SJCRH30 (cell line): ENCODE results near the gene EFEMP1. TPM values are rescaled to one million over a fixed set of nuclear protein-coding genes. Genes with fewer than 3 reads are reported as not detected.

Experiments
- DNase-seq, 2 experiments: peaks; one replicate each; pipeline ENCODE4 v3.0.0-alpha.2; 2015 to 2020
- H3K27ac ChIP-seq: fragments of 250-450 bp; sonication (Bioruptor Pico); 2 replicates; pipeline ENCODE4 v1.5.1; 2020; ENCODE audit warnings: mild to moderate bottlenecking, moderate library complexity
- H3K27me3 ChIP-seq: fragments of 250-450 bp; sonication (Bioruptor Pico); 2 replicates; pipeline ENCODE4 v1.5.1; 2020; ENCODE audit warnings: mild to moderate bottlenecking, moderate library complexity
- H3K36me3 ChIP-seq: fragments of 250-450 bp; sonication (Bioruptor Pico); 2 replicates; pipeline ENCODE4 v1.5.1; 2020; ENCODE audit warnings: mild to moderate bottlenecking, moderate library complexity
- H3K4me1 ChIP-seq: fragments of 250-450 bp; sonication (Bioruptor Pico); 2 replicates; pipeline ENCODE4 v1.5.1; 2020; ENCODE audit warnings: mild to moderate bottlenecking, moderate library complexity
- H3K4me3 ChIP-seq: fragments of 250-450 bp; sonication (Bioruptor Pico); 2 replicates; pipeline ENCODE4 v1.5.1; 2020; ENCODE audit warnings: mild to moderate bottlenecking, moderate library complexity
- H3K9me3 ChIP-seq: fragments of 250-450 bp; sonication (Bioruptor Pico); replicated peaks from 2 replicates; pipeline ENCODE4 v1.5.1; 2020; ENCODE audit warnings: mild to moderate bottlenecking, moderate library complexity
- total RNA-seq: library from RNA; depleted of rRNA; stranded (reverse); fragments of >200 nt; shearing (Covaris generic); gene quantifications from 2 replicates; pipeline ENCODE4 v1.2.3, GENCODE V29; 2014

Gene EFEMP1
- total RNA-seq, 1 experiment from 2014 or later = 0.06 TPM

DNA sequence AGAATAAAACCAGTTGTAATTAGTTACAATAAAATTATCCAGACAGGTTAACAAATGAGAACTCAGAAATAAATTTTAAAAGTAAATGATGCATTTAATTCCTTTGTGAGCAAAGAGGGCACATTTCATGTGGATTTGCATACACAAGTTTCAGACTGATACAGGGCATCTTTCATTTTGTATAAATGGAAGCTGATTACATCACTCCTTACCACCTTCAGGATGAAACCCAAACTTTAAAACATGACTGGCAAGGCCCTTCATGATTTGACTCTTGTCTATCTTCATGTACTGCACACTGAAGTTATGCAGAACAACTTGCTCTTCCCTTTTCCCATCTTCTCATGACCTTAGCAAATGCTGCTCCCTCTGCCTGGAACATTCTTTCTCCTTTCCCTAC, 26.9 kb downstream of the EFEMP1 start:
- no peak for DNase-seq
- Histone ChIP-seq H3K4me3 (no peak overlapping the region), H3K36me3 (no peaks in the 10 kb centered on the region), H3K4me1 (no peaks in the 10 kb centered on the region), H3K27me3 (no peaks in the 10 kb centered on the region), H3K27ac (no peak overlapping the region), H3K9me3 (no peaks in the 10 kb centered on the region)

- H3K27me3 ChIP-seq = no peaks in the 10 kb centered on the region
- no peak for DNase-seq
- no peaks in the 10 kb centered on the region for H3K36me3 ChIP-seq
- H3K4me1 ChIP-seq = no peaks in the 10 kb centered on the region
- no peaks in the 10 kb centered on the region for H3K9me3 ChIP-seq
- H3K4me3 ChIP-seq = no peak overlapping the region
- no peak overlapping the region for H3K27ac ChIP-seq
Observed at GRCh38 chr2:55894720-55895119, 28.9 kb downstream of the EFEMP1 start.

- H3K36me3 ChIP-seq = no peaks in the 10 kb centered on the region
- H3K27me3 ChIP-seq = no peaks in the 10 kb centered on the region
- H3K9me3 ChIP-seq = no peaks in the 10 kb centered on the region
- no peaks in the 10 kb centered on the region for H3K4me1 ChIP-seq
- no peak for DNase-seq
- H3K4me3 ChIP-seq = no peak overlapping the region
- H3K27ac ChIP-seq = no peak overlapping the region
Observed at GRCh38 chr2:55891671-55892094, 31.9 kb downstream of the EFEMP1 start.

DNA sequence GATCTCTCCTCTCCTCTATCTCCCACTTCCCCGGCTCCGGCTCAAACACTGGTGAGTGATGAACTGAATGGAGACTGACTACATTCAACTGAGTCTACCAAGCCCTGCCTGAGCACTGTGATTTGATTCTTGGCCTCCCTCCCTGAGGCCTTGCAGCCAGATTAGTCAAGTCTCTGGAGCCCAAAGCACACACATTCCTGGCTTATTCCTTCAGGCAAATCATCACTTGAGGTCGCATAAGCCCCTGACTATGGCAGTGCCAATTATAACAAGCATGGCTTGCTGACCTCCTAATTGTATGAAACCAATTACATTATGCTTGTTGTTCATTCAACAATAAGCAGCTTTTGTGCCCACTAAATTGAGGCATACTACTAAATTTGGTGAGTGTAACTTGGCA, 34.6 kb downstream of the EFEMP1 start:
- Histone ChIP-seq H3K27me3 (no peaks in the 10 kb centered on the region; the same call in 1 of the 2 replicates), H3K9me3 (no peaks in the 10 kb centered on the region), H3K4me3 (no peak overlapping the region), H3K27ac (no peak overlapping the region), H3K4me1 (no peaks in the 10 kb centered on the region), H3K36me3 (no peaks in the 10 kb centered on the region)
- no peak for DNase-seq

DNA sequence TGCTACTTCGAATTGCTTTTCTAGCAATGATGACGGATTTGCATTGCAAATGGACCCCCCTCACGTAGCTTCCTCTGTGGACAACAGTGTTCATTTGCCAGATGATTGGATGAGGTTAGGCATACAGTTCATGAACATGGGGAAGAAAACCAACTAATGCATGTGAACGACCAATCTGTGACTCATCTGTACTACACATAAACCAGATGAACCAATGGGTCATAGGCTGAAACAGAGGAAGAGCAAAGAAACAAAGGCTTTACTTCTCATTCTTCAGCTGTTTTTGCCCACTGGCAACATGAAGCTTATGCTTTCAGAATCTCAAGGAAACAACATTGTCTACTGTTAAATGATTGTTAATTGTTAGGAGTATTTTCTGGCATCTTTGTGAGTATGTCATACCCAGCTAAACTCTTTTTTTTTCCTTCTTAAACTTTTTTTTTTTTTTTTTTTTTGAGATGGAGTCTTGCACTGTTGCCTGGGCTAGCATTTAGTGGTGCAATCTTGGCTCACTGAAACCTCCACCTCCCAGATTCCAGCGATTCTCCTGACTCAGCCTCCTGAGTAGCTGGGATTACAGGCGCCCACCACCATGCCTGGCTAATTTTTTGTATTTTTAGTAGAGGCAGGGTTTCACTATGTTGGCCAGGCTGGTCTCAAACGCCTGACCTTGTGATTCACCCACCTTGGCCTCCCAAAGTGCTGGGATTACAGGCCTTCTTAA, 35.5 kb downstream of the EFEMP1 start:
- no peak for DNase-seq
- H3K27ac ChIP-seq = no peak overlapping the region
- no peaks in the 10 kb centered on the region for H3K4me1 ChIP-seq

DNA sequence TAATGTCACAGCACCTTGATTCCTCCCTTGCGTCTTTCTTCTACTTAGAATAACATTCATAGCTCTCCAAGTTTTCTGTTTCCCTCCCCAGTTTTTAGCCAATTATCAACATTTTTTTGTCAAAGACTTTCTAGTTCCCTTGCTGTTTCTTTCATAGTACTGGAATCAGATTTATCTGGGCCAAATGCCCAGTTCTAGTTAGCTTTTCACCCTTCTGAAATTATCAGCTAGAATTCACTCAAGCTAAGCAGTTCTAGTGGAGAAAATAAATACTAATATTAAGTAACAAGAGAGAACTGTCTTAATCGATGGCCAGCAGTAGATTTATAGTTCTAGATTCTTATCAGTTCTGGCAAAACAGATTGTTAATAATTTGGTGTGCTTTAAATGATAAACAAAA, 36.2 kb downstream of the EFEMP1 start:
- DNase-seq = no peak
- no peak overlapping the region for H3K27ac ChIP-seq
- no peaks in the 10 kb centered on the region for H3K9me3 ChIP-seq
- no peaks in the 10 kb centered on the region; the same call in 1 of the 2 replicates for H3K27me3 ChIP-seq
- no peaks in the 10 kb centered on the region for H3K4me1 ChIP-seq
- no peak overlapping the region for H3K4me3 ChIP-seq
- H3K36me3 ChIP-seq = no peaks in the 10 kb centered on the region

More for the DNA sequence above, 35.5 kb downstream of the EFEMP1 start:
- H3K27me3 ChIP-seq = no peaks in the 10 kb centered on the region; the same call in 1 of the 2 replicates
- H3K4me3 ChIP-seq = no peak overlapping the region
- H3K9me3 ChIP-seq = no peaks in the 10 kb centered on the region
- no peaks in the 10 kb centered on the region for H3K36me3 ChIP-seq

DNA sequence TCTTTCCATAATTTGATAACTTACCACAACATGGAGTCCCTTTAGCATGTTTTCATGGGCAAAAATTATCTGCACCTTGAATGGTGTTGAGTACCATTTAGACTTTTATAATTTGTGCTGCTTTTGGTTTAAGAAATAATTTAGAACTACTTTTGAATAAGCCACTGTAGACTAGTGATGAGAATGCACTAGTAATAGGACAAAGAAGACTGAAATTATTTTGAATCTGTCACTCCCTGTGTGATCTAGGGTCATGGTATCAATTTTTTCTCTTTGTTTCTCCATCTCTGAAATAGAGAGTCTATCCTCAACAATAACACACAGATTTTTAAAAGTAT, 37.7 kb downstream of the EFEMP1 start:
- no peak for DNase-seq
- Histone ChIP-seq H3K9me3 (no peaks in the 10 kb centered on the region), H3K27me3 (no peaks in the 10 kb centered on the region; the same call in 1 of the 2 replicates), H3K4me1 (no peaks in the 10 kb centered on the region), H3K4me3 (no peak overlapping the region), H3K36me3 (no peaks in the 10 kb centered on the region), H3K27ac (no peak overlapping the region)

- Histone ChIP-seq H3K27ac (no peak overlapping the region), H3K4me3 (no peak overlapping the region), H3K9me3 (no peaks in the 10 kb centered on the region), H3K27me3 (no peaks in the 10 kb centered on the region; the same call in 1 of the 2 replicates), H3K4me1 (no peaks in the 10 kb centered on the region), H3K36me3 (no peaks in the 10 kb centered on the region)
- no peak for DNase-seq
Observed at GRCh38 chr2:55885127-55885943, 38.2 kb downstream of the EFEMP1 start.

DNA sequence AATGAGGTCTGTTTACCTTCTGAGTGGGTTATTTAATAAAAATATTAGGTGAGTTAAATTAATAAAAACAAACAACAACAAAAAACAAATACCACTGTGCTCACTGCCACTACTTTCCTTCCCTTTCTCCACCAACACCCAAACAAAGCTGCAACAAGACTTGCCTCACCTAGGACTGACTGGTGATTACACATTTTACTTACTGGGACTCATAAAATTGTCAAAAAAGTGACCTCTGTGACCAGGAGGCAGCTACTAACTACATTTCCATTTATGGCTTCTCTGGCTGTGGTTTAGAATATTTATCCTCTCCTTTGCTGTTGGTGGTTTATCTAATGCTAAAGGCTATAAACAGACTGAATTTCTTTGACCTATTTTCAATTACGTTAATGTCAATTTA, 39.8 kb downstream of the EFEMP1 start:
- Histone ChIP-seq H3K27ac (no peak overlapping the region), H3K4me3 (no peak overlapping the region), H3K9me3 (no peaks in the 10 kb centered on the region), H3K27me3 (no peaks in the 10 kb centered on the region; the same call in 1 of the 2 replicates), H3K4me1 (no peaks in the 10 kb centered on the region), H3K36me3 (no peaks in the 10 kb centered on the region)
- no peak for DNase-seq

DNA sequence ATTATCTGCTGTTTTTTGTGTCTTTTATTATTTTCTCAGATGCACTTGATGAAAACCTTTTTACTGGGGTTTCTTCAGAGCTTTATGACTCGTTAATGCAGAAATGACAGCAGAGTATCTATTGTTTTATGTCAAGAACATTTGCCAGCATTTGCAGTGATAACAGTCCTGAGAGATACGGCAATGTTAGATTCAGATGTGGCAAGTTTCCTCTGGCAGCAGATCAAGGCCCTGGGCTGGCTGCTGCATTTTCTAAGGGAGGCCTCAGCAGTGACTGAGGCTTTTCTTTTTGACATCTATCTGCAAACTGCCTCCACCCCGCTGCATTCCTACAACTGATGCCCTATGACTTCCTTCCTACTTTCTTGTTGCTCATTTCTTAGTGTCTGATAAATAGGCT, 40.2 kb downstream of the EFEMP1 start:
- H3K27me3 ChIP-seq = no peaks in the 10 kb centered on the region; the same call in 1 of the 2 replicates
- no peaks in the 10 kb centered on the region for H3K9me3 ChIP-seq
- no peaks in the 10 kb centered on the region for H3K4me1 ChIP-seq
- DNase-seq = no peak
- no peaks in the 10 kb centered on the region for H3K36me3 ChIP-seq
- H3K27ac ChIP-seq = no peak overlapping the region
- no peak overlapping the region for H3K4me3 ChIP-seq

- no peaks in the 10 kb centered on the region; the same call in 1 of the 2 replicates for H3K27me3 ChIP-seq
- no peak overlapping the region for H3K27ac ChIP-seq
- H3K4me3 ChIP-seq = no peak overlapping the region
- no peaks in the 10 kb centered on the region for H3K4me1 ChIP-seq
- no peaks in the 10 kb centered on the region for H3K36me3 ChIP-seq
- H3K9me3 ChIP-seq = no peaks in the 10 kb centered on the region
- no peak for DNase-seq
Observed at GRCh38 chr2:55882954-55883353, 40.6 kb downstream of the EFEMP1 start.

GRCh38 chr2:55880416-55881143, 43.0 kb downstream of the EFEMP1 start:
- Histone ChIP-seq H3K9me3 (no peaks in the 10 kb centered on the region), H3K4me1 (no peaks in the 10 kb centered on the region), H3K27me3 (no peaks in the 10 kb centered on the region; the same call in 1 of the 2 replicates), H3K4me3 (no peak overlapping the region), H3K27ac (no peak overlapping the region), H3K36me3 (no peaks in the 10 kb centered on the region)
- DNase-seq = no peak

DNA sequence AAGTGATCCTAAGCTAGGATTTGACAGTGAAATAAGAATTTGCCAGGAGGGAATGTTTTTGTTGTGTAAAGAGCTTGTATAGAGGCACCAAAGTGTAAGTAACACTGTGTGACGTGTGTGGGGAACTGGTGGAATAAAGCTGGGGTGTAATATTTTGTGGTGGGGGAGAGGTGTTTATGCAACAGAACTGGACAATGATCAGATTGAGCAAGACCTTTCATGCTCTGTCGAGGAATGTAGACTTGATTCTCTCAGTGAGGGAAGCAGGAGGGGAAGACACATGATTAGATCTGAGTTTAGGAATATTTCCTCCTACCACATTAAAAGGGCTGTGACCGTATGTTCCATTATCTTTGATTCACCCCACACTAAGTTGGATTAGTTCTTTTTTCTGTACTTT, 43.6 kb downstream of the EFEMP1 start:
- no peak for DNase-seq
- H3K36me3 ChIP-seq = no peaks in the 10 kb centered on the region

DNA sequence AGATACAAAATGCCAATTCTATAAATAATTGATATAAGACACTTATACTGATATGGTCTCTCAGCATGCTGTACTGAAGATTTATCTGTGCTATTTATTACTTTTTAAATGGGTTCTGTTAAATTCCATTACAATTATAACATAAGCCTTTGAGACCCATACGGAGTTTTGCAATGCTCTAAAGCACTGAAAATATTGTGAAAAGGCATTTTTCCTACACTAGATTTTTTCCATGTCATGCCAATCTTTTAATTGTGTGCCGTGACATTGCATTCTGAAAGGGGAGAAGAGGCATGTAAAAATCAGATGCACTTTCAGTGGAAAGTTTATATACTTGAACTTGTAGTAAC, 46.5 kb downstream of the EFEMP1 start:
- no peak for DNase-seq
- H3K4me1 ChIP-seq = no peaks in the 10 kb centered on the region
- H3K27me3 ChIP-seq = peaks cover 9% of the 10 kb centered on the region
- no peaks in the 10 kb centered on the region for H3K9me3 ChIP-seq
- H3K36me3 ChIP-seq = no peaks in the 10 kb centered on the region
- no peak overlapping the region for H3K27ac ChIP-seq
- no peak overlapping the region for H3K4me3 ChIP-seq

More for the DNA sequence above, 43.6 kb downstream of the EFEMP1 start:
- Histone ChIP-seq H3K27me3 (no peaks in the 10 kb centered on the region; the same call in 1 of the 2 replicates), H3K27ac (no peak overlapping the region), H3K4me3 (no peak overlapping the region), H3K4me1 (no peaks in the 10 kb centered on the region), H3K9me3 (no peaks in the 10 kb centered on the region)
